ENCODE results near the gene FAM118A. TPM values are rescaled to one million over a fixed set of nuclear protein-coding genes. Genes with fewer than 3 reads are reported as not detected.
A peak's percentile ranks its signal among the peaks of the same experiment; 100 is the strongest.

The FAM118A gene
- total RNA-seq, 2 donors from 2014 or later = 13.0 to 149 TPM

DNA sequence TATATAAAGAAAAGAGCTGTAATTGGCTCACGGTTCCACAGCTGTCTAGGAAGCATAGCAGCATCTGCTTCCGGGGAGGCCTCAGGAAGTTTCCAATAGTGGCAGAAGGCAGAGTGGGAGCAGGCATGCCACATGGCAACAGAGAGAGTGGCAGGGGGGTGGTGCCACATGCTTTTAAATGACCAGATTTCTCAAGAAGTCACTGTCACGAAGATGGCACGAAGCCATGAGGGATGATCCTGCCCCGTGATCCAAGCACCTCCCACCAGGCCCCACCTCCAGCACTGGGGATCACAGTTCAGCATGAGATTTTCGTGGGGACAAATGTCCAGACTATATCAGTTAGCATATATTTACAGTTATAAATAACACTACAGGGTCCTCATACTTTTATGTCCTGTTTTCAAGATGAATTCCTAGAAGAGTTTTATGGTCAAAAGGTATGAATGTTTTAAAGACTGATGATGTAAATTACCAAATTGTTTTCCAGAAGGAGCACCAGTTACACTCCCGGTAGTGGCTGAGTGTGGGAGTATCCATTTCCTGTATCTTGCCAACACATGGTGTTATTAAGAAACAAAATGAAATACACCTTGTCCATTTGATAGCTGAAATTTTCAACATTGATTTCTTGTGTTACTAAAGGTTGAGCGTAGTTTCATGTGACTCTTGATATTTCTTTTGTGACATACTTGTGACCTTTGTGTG is 19.2 kb downstream of the FAM118A start:
- Histone ChIP-seq H3K36me3 (replicated peaks in 1 of 2; ENCODE audit: insufficient read depth in 1 of 2, low read depth in 2 of 2) (peaks cover 4 to 5% of the 10 kb centered on the region in 2 donors), H3K27ac (no peak overlapping the region), H3K9me3 (no peaks in the 10 kb centered on the region), H3K27me3 (no peaks in the 10 kb centered on the region), H3K4me3 (no peak overlapping the region), H3K4me1 (no peaks in the 10 kb centered on the region)
- TF ChIP-seq CTCF (IDR thresholded peaks at IDR 0.05) (no peak), POLR2A (IDR thresholded peaks at IDR 0.05) (no peak)
- no peak for DNase-seq
- intact Hi-C loops (cut with DNase I) = no loop called here
- ATAC-seq = no peak
- 77 to 86% methylated on average over 8 of the region's 8 CpGs for WGBS, 2 donors

- ATAC-seq = peak; percentile 24
Observed at GRCh38 chr22:45329530-45329936, 19.8 kb downstream of the FAM118A start.

GRCh38 chr22:45330548-45330947 is 20.8 kb downstream of the FAM118A start:
- ATAC-seq = no peak
- WGBS, 2 donors = 86 to 92% methylated on average over 15 to 19 of the region's 19 CpGs
- TF ChIP-seq CTCF (IDR thresholded peaks at IDR 0.05) (no peak), POLR2A (IDR thresholded peaks at IDR 0.05) (no peak)
- intact Hi-C loops (cut with DNase I) = no loop called here
- Histone ChIP-seq H3K27ac (no peak overlapping the region), H3K4me1 (no peaks in the 10 kb centered on the region), H3K36me3 (replicated peaks in 1 of 2; ENCODE audit: insufficient read depth in 1 of 2, low read depth in 2 of 2) (peaks cover 4 to 13% of the 10 kb centered on the region in 2 donors), H3K27me3 (no peaks in the 10 kb centered on the region), H3K4me3 (no peak overlapping the region), H3K9me3 (no peaks in the 10 kb centered on the region)
- no peak for DNase-seq

More at GRCh38 chr22:45329530-45329936, 19.8 kb downstream of the FAM118A start:
- Histone ChIP-seq H3K4me3 (no peak overlapping the region), H3K4me1 (no peaks in the 10 kb centered on the region), H3K36me3 (replicated peaks in 1 of 2; ENCODE audit: insufficient read depth in 1 of 2, low read depth in 2 of 2) (peaks cover 4 to 5% of the 10 kb centered on the region in 2 donors), H3K27ac (no peak overlapping the region), H3K27me3 (no peaks in the 10 kb centered on the region), H3K9me3 (no peaks in the 10 kb centered on the region)
- TF ChIP-seq CTCF (IDR thresholded peaks at IDR 0.05) (no peak), POLR2A (IDR thresholded peaks at IDR 0.05) (no peak)
- intact Hi-C loops (cut with DNase I) = no loop called here
- WGBS, 2 donors = 88 to 91% methylated on average over 8 to 10 of the region's 12 CpGs
- DNase-seq = peak in 3 of 4 donors; percentile 44 to 60 (median 49)

DNA sequence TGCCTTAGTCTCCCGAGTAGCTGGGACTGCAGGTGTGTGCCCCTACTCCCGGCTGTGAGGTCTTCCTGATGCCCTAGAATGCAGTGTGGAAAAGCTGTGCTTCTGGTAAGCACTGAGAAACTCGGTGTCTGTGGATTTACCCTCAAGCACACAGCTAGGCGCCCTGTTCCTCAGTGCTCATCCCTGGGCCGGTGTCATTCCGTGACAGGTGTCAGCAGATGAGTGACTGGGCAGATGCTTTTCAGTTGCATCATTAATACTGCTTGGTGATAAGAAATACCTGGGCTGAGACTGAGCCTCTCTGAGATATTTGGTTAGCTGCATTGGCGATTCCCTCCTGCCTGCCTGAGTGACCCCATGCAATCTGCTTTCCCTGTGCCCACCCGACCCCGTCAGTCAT is 21.8 kb downstream of the FAM118A start:
- WGBS, 2 donors = 91 to 92% methylated on average over 7 to 9 of the region's 9 CpGs
- ATAC-seq = no peak

More for the DNA sequence above, 21.8 kb downstream of the FAM118A start:
- H3K27me3 ChIP-seq = no peaks in the 10 kb centered on the region
- TF ChIP-seq CTCF (IDR thresholded peaks at IDR 0.05) (no peak), POLR2A (IDR thresholded peaks at IDR 0.05) (no peak)
- H3K4me3 ChIP-seq = no peak overlapping the region
- H3K4me1 ChIP-seq = no peaks in the 10 kb centered on the region
- DNase-seq = no peak
- no peak overlapping the region for H3K27ac ChIP-seq
- no peaks in the 10 kb centered on the region for H3K9me3 ChIP-seq
- H3K36me3 ChIP-seq (replicated peaks in 1 of 2; ENCODE audit: insufficient read depth in 1 of 2, low read depth in 2 of 2) = peaks cover 4 to 13% of the 10 kb centered on the region in 2 donors
- intact Hi-C loops (cut with DNase I) = no loop called here
